Sigmoid colon (tissue), 4 donors: ENCODE measurements around the gene MYBPC3.

Experiments
- EP300 ChIP-seq, 4 donors: sonication (generic); formaldehyde crosslinking; IDR thresholded peaks; one replicate each; pipeline ENCODE4 v1.6.1; 2017; ENCODE audit warnings: antibody characterized with exemption in 4 of 4
- POLR2A ChIP-seq, 2 donors: fragments of 450-650 bp; IDR thresholded peaks; one replicate each; pipeline ENCODE4 v1.6.1; 2016; ENCODE audit warnings: antibody characterized with exemption in 2 of 2, mild to moderate bottlenecking in 2 of 2, moderate library complexity in 2 of 2
- TF ChIP-seq, protein P1 (sequence below), 4 experiments: fragments of 450-650 bp in 3 of 4; fragments of 200-600 bp in 1 of 4; IDR thresholded peaks; one replicate each; pipeline ENCODE4 v1.5.1; 2016 to 2019; ENCODE audit warnings: antibody characterized with exemption in 4 of 4, mild to moderate bottlenecking in 3 of 4, moderate library complexity in 2 of 4

DNA sequence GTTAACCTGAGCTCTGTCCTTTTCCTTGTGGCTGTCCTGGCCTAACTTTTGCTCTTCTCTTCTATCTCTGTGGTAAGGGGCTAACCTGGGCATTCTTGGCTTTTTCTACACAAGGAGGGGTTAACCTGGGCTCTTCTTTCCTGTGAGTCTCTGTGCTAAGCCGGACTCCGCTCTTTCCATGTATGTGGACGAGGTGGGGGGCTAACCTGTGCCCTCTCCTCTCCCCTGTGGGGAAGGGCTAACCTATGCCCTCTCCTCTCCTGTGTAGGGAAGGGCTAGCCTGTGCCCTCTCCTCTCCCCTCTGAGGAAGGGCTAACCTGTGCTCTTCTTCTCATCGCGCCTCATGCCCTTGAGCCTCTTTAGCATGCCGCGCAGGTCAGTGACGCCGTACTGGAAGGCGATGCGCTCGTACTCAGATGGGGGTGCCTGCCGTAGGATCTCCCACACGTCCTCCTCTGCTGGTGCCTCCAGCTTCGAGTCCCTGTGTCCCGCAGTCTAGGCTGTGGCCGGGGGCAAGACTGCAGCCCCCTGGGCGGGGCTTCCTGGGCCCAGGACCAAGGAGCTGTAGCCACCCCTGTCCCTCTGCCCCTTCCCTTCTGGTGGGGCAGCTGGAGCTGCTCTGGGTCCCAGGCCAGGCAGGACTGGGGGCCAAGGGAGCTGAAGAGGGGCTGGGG lies 6.5 kb downstream of the MYBPC3 start:
- TF ChIP-seq, protein P1, sequence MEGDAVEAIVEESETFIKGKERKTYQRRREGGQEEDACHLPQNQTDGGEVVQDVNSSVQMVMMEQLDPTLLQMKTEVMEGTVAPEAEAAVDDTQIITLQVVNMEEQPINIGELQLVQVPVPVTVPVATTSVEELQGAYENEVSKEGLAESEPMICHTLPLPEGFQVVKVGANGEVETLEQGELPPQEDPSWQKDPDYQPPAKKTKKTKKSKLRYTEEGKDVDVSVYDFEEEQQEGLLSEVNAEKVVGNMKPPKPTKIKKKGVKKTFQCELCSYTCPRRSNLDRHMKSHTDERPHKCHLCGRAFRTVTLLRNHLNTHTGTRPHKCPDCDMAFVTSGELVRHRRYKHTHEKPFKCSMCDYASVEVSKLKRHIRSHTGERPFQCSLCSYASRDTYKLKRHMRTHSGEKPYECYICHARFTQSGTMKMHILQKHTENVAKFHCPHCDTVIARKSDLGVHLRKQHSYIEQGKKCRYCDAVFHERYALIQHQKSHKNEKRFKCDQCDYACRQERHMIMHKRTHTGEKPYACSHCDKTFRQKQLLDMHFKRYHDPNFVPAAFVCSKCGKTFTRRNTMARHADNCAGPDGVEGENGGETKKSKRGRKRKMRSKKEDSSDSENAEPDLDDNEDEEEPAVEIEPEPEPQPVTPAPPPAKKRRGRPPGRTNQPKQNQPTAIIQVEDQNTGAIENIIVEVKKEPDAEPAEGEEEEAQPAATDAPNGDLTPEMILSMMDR (IDR thresholded peaks at IDR 0.05), result no peak
- TF ChIP-seq POLR2A (IDR thresholded peaks at IDR 0.05) (no peak), EP300 (IDR thresholded peaks at IDR 0.05) (no peak)
